Amygdala (tissue), 56 donors: ENCODE data around the gene DSCAML1.

Experiments
- DNase-seq, 56 donors: peaks; one replicate each; lab custom pipeline; 2025; lab: John Stamatoyannopoulos, UW

Gene DSCAML1

GRCh38 chr11:117676501-117676900 lies 120.5 kb downstream of the DSCAML1 start:
- DNase-seq, result no peak

GRCh38 chr11:117673602-117674001 lies 123.4 kb downstream of the DSCAML1 start:
- DNase-seq, result peak in 41 of 56 donors; percentile 20 to 81 (median 53)

GRCh38 chr11:117671370-117671769 lies 125.6 kb downstream of the DSCAML1 start:
- no peak for DNase-seq

GRCh38 chr11:117670924-117671323 lies 126.1 kb downstream of the DSCAML1 start:
- no peak for DNase-seq

- DNase-seq, result peak in 18 of 56 donors; percentile 16 to 56 (median 40)
These were observed 126.6 kb downstream of the DSCAML1 start for GRCh38 chr11:117670443-117670842.

- DNase-seq, result no peak
These were observed 127.4 kb downstream of the DSCAML1 start for GRCh38 chr11:117669616-117670015.

GRCh38 chr11:117669062-117669461 lies 128.0 kb downstream of the DSCAML1 start:
- DNase-seq, result peak in 20 of 56 donors; percentile 14 to 59 (median 37)

- peak in 4 of 56 donors; percentile 19 to 61 (median 30) for DNase-seq
These were observed 128.7 kb downstream of the DSCAML1 start for GRCh38 chr11:117668321-117668751.

- peak in 2 of 56 donors; percentile 22 to 34 for DNase-seq
These were observed 132.1 kb downstream of the DSCAML1 start for GRCh38 chr11:117664897-117665296.

- peak in 39 of 56 donors; percentile 23 to 78 (median 54) for DNase-seq
These were observed 133.2 kb downstream of the DSCAML1 start for GRCh38 chr11:117663821-117664220.

- peak in 41 of 56 donors; percentile 17 to 78 (median 55) for DNase-seq
These were observed 133.6 kb downstream of the DSCAML1 start for GRCh38 chr11:117663414-117663813.

- DNase-seq, result no peak
These were observed 134.2 kb downstream of the DSCAML1 start for GRCh38 chr11:117662671-117663269.

GRCh38 chr11:117662255-117662654 lies 134.8 kb downstream of the DSCAML1 start:
- peak in 1 of 56 donors; percentile 17 for DNase-seq

- DNase-seq, result no peak
These were observed 138.2 kb downstream of the DSCAML1 start for GRCh38 chr11:117658809-117659208.

- DNase-seq, result peak in 50 of 56 donors; percentile 24 to 88 (median 66)
These were observed 139.2 kb downstream of the DSCAML1 start for GRCh38 chr11:117657794-117658193.

- no peak for DNase-seq
These were observed 142.4 kb downstream of the DSCAML1 start for GRCh38 chr11:117654281-117655255.

GRCh38 chr11:117652521-117652920 lies 144.5 kb downstream of the DSCAML1 start:
- no peak for DNase-seq

GRCh38 chr11:117649296-117650055 lies 147.5 kb downstream of the DSCAML1 start:
- no peak for DNase-seq

GRCh38 chr11:117647872-117648271 lies 149.1 kb downstream of the DSCAML1 start:
- no peak for DNase-seq

- DNase-seq, result no peak
These were observed 149.8 kb downstream of the DSCAML1 start for GRCh38 chr11:117647207-117647606.

GRCh38 chr11:117646411-117646810 lies 150.6 kb downstream of the DSCAML1 start:
- no peak for DNase-seq
